Stomach (tissue), 9 donors: ENCODE data around the gene MCEE. TPM values are rescaled to one million over a fixed set of nuclear protein-coding genes. Genes with fewer than 3 reads are reported as not detected.
A peak's percentile ranks its signal among the peaks of the same experiment; 100 is the strongest.

Experiments used
- DNase-seq, 2 donors: peaks; one replicate each; pipeline versions ENCODE4 v3.0.0 to v3.0.0-alpha.2; 2013 to 2019
- H3K27ac ChIP-seq, 5 donors: fragments of 200-600 bp in 4 of 5; sonication (generic) in 4 of 5; one replicate each; pipeline ENCODE4 v1.5.1; 2013 to 2019; ENCODE audit warnings: mild to moderate bottlenecking in 1 of 5, moderate library complexity in 1 of 5
- H3K27me3 ChIP-seq, 3 donors: fragments of 200-600 bp; sonication (generic); one replicate each; pipeline ENCODE4 v1.5.1; 2017 to 2019; ENCODE audit warnings: mixed run types in 1 of 3
- H3K36me3 ChIP-seq, 4 donors: fragments of 200-600 bp; sonication (generic); 1 replicate in 3 of 4; 2 replicates in 1 of 4; pipeline ENCODE4 v1.5.1; 2016 to 2019
- H3K4me1 ChIP-seq, 4 donors: fragments of 200-600 bp; sonication (generic); one replicate each; pipeline ENCODE4 v1.5.1; 2016 to 2019
- H3K4me3 ChIP-seq, 4 donors: fragments of 200-600 bp; sonication (generic) in 3 of 4; one replicate each; pipeline ENCODE4 v1.5.1; 2016 to 2019; ENCODE audit warnings: mild to moderate bottlenecking in 1 of 4
- H3K9me3 ChIP-seq, 4 donors: fragments of 200-600 bp; sonication (generic); one replicate each; pipeline ENCODE4 v1.5.1; 2016 to 2019
- CTCF ChIP-seq, 7 experiments: fragments of 450-650 bp in 4 of 7; fragments of 200-600 bp in 3 of 7; sonication (generic) in 3 of 7; IDR thresholded peaks; one replicate each; pipeline ENCODE4 v1.5.1; 2016 to 2019; ENCODE audit warnings: antibody characterized with exemption in 7 of 7, control low read depth in 2 of 7, mild to moderate bottlenecking in 1 of 7
- EP300 ChIP-seq: sonication (generic); formaldehyde crosslinking; IDR thresholded peaks from one replicate; pipeline ENCODE4 v1.6.1; 2017; ENCODE audit warnings: antibody characterized with exemption
- POLR2A ChIP-seq, 4 donors: fragments of 450-650 bp; IDR thresholded peaks; one replicate each; pipeline ENCODE4 v1.6.1; 2016; ENCODE audit warnings: antibody characterized with exemption in 4 of 4, control low read depth in 2 of 4, mild to moderate bottlenecking in 1 of 4, moderate library complexity in 1 of 4
- POLR2AphosphoS5 ChIP-seq, 3 donors: sonication (generic); formaldehyde crosslinking; IDR thresholded peaks; one replicate each; pipeline ENCODE4 v1.6.1; 2016; ENCODE audit warnings: antibody characterized with exemption in 3 of 3
- WGBS, 5 donors: extraction: QIAGEN DNeasy Blood & Tissue Kit in 3 of 5; methylation state at CpG; one replicate each; pipeline versions ENCODE4 v1.1.5 to v1.1.7; 2013 to 2018; 5-methylcytosine and 5-hydroxymethylcytosine counted together
- intact Hi-C: fragments of 100-400 bp; cut with DNase I; formaldehyde crosslinking; loops from one replicate; pipeline ENCODE4 v1.15.1; 2023; ENCODE audit warnings: low total_unique reads
- polyA plus RNA-seq, 3 donors: library from polyadenylated mRNA; stranded (reverse); fragments of 200-250 nt; gene quantifications; one replicate each; pipeline ENCODE4 v1.2.3, GENCODE V29; 2013
- total RNA-seq, 5 donors: library from RNA; depleted of rRNA; stranded (reverse); fragments of >200 nt; gene quantifications; one replicate each; pipeline versions ENCODE4 v1.1.0 to v1.2.3, GENCODE V29; 2014 to 2016
- donor health status: healthy with polysubstance abuse.
- donor health status: Bipolar disorder and iron deficiency.
- donor health status: healthy.

MCEE gene
- total and polyA plus RNA-seq, 8 donors = 4.0 to 53.6 (median 25.1) TPM; not detected in 1

GRCh38 chr2:71166812-71167211, 36.8 kb upstream of the MCEE start:
- WGBS, 5 donors = 64 to 85% (median 74%) methylated on average over 2 to 3 of the region's 3 CpGs

GRCh38 chr2:71157124-71157793, 27.2 kb upstream of the MCEE start:
- no peaks in the 10 kb centered on the region for H3K36me3 ChIP-seq
- peaks cover 0 to 11% (median 7%) of the 10 kb centered on the region in 3 donors for H3K27me3 ChIP-seq
- H3K4me1 ChIP-seq = peaks cover 7 to 13% (median 10%) of the 10 kb centered on the region in 4 donors
- intact Hi-C loops = no loop called here
- 3 to 14% (median 9%) methylated on average over 15 to 16 of the region's 16 CpGs for WGBS, 5 donors
- H3K9me3 ChIP-seq = no peaks in the 10 kb centered on the region
- peak overlapping the region; percentile 8 to 22 (median 17) for H3K4me3 ChIP-seq
- peak overlapping the region in 1 of 5 donors; percentile 29 for H3K27ac ChIP-seq
- peak; percentile 59 to 81 for DNase-seq
- no peak for TF ChIP-seq POLR2AphosphoS5 (IDR thresholded peaks at IDR 0.05)
- no peak for TF ChIP-seq POLR2A (IDR thresholded peaks at IDR 0.05)
- TF ChIP-seq EP300 = no peak
- TF ChIP-seq CTCF (IDR thresholded peaks at IDR 0.05) = peak in 5 of 7 experiments; percentile 41 to 64 (median 49)

More at GRCh38 chr2:71166812-71167211, 36.8 kb upstream of the MCEE start:
- TF ChIP-seq POLR2AphosphoS5 (IDR thresholded peaks at IDR 0.05) (no peak), CTCF (IDR thresholded peaks at IDR 0.05) (no peak), EP300 (no peak), POLR2A (IDR thresholded peaks at IDR 0.05) (no peak)
- H3K4me1 ChIP-seq = no peaks in the 10 kb centered on the region
- H3K4me3 ChIP-seq = no peak overlapping the region
- DNase-seq = no peak
- intact Hi-C loops = no loop called here
- no peaks in the 10 kb centered on the region for H3K9me3 ChIP-seq
- H3K27me3 ChIP-seq = no peaks in the 10 kb centered on the region
- H3K27ac ChIP-seq = no peak overlapping the region
- no peaks in the 10 kb centered on the region for H3K36me3 ChIP-seq

GRCh38 chr2:71156573-71156972, 26.5 kb upstream of the MCEE start:
- DNase-seq = peak in 1 of 2 donors; percentile 82
- H3K27me3 ChIP-seq = peaks cover 0 to 11% (median 7%) of the 10 kb centered on the region in 3 donors
- no peak overlapping the region for H3K27ac ChIP-seq
- no peak for TF ChIP-seq EP300
- no peak for TF ChIP-seq CTCF (IDR thresholded peaks at IDR 0.05)
- TF ChIP-seq POLR2AphosphoS5 (IDR thresholded peaks at IDR 0.05) = no peak
- no peak for TF ChIP-seq POLR2A (IDR thresholded peaks at IDR 0.05)
- H3K4me3 ChIP-seq = peak overlapping the region in 2 of 4 donors; percentile 8 to 16
- intact Hi-C loops = no loop called here
- no peaks in the 10 kb centered on the region for H3K36me3 ChIP-seq
- H3K9me3 ChIP-seq = no peaks in the 10 kb centered on the region
- H3K4me1 ChIP-seq = peaks cover 7 to 13% (median 10%) of the 10 kb centered on the region in 4 donors
- WGBS, 5 donors = 44 to 71% (median 53%) methylated on average over 6 of the region's 6 CpGs

- WGBS, 5 donors = 80 to 93% (median 90%) methylated on average over 4 of the region's 4 CpGs
- Histone ChIP-seq H3K9me3 (no peaks in the 10 kb centered on the region), H3K4me1 (peaks cover 7 to 13% (median 10%) of the 10 kb centered on the region in 4 donors), H3K27me3 (peaks cover 0 to 11% (median 7%) of the 10 kb centered on the region in 3 donors), H3K36me3 (peaks cover 0 to 4% (median 3%) of the 10 kb centered on the region in 4 donors), H3K4me3 (no peak overlapping the region), H3K27ac (no peak overlapping the region)
- intact Hi-C loops = no loop called here
- no peak for TF ChIP-seq EP300
- no peak for TF ChIP-seq POLR2A (IDR thresholded peaks at IDR 0.05)
- TF ChIP-seq POLR2AphosphoS5 (IDR thresholded peaks at IDR 0.05) = no peak
- TF ChIP-seq CTCF (IDR thresholded peaks at IDR 0.05) = no peak
- DNase-seq = no peak
Observed at GRCh38 chr2:71155846-71156245, 25.8 kb upstream of the MCEE start.
